ENCODE data around the gene CAMTA1.

The CAMTA1 gene

GRCh38 chr1:7558481-7558880 lies 773.2 kb downstream of the CAMTA1 start:
- DNase-seq (ENCODE audit: low read depth) = no peak

- no peak for DNase-seq (ENCODE audit: low read depth)
Observed at GRCh38 chr1:7558921-7559869, 773.9 kb downstream of the CAMTA1 start.

- DNase-seq (ENCODE audit: low read depth) = no peak
Observed at GRCh38 chr1:7560128-7560527, 774.9 kb downstream of the CAMTA1 start.

- DNase-seq (ENCODE audit: low read depth) = no peak
Observed at GRCh38 chr1:7560601-7561181, 775.4 kb downstream of the CAMTA1 start.

- no peak for DNase-seq (ENCODE audit: low read depth)
Observed at GRCh38 chr1:7561331-7561921, 776.2 kb downstream of the CAMTA1 start.

GRCh38 chr1:7561936-7562728 lies 776.9 kb downstream of the CAMTA1 start:
- no peak for DNase-seq (ENCODE audit: low read depth)

GRCh38 chr1:7562729-7563605 lies 777.7 kb downstream of the CAMTA1 start:
- DNase-seq (ENCODE audit: low read depth) = no peak

GRCh38 chr1:7564137-7564536 lies 778.9 kb downstream of the CAMTA1 start:
- no peak for DNase-seq (ENCODE audit: low read depth)

- DNase-seq (ENCODE audit: low read depth) = no peak
Observed at GRCh38 chr1:7565099-7565750, 780.0 kb downstream of the CAMTA1 start.

GRCh38 chr1:7566417-7567375 lies 781.4 kb downstream of the CAMTA1 start:
- no peak for DNase-seq (ENCODE audit: low read depth)

- no peak for DNase-seq (ENCODE audit: low read depth)
Observed at GRCh38 chr1:7567376-7567775, 782.1 kb downstream of the CAMTA1 start.

GRCh38 chr1:7568053-7568452 lies 782.8 kb downstream of the CAMTA1 start:
- no peak for DNase-seq (ENCODE audit: low read depth)

GRCh38 chr1:7568901-7569524 lies 783.8 kb downstream of the CAMTA1 start:
- DNase-seq (ENCODE audit: low read depth) = no peak

GRCh38 chr1:7570311-7570710 lies 785.1 kb downstream of the CAMTA1 start:
- DNase-seq (ENCODE audit: low read depth) = no peak

- DNase-seq (ENCODE audit: low read depth) = no peak
Observed at GRCh38 chr1:7572654-7573152, 787.4 kb downstream of the CAMTA1 start.

GRCh38 chr1:7573481-7573880 lies 788.2 kb downstream of the CAMTA1 start:
- DNase-seq (ENCODE audit: low read depth) = no peak

GRCh38 chr1:7574121-7575040 lies 789.1 kb downstream of the CAMTA1 start:
- no peak for DNase-seq (ENCODE audit: low read depth)

GRCh38 chr1:7575041-7575400 lies 789.8 kb downstream of the CAMTA1 start:
- no peak for DNase-seq (ENCODE audit: low read depth)
